NCI-H524 (cell line): ENCODE measurements around the gene PKD1L1.
"Not testable (repeated sequence)": the region's sequence is repeated elsewhere in the genome, so short reads cannot be mapped to it uniquely, and the experiment has no call there.

Experiments
- DNase-seq, 2 experiments: peaks; one replicate each; lab custom pipeline; 2025; lab: John Stamatoyannopoulos, UW

The PKD1L1 gene

GRCh38 chr7:47817917-47818316, 130.3 kb downstream of the PKD1L1 start:
- no peak for DNase-seq

GRCh38 chr7:47816647-47817046, 131.6 kb downstream of the PKD1L1 start:
- no peak for DNase-seq

GRCh38 chr7:47815867-47816266, 132.4 kb downstream of the PKD1L1 start:
- DNase-seq: no peak

- DNase-seq: no peak
Observed at GRCh38 chr7:47814905-47815613, 133.2 kb downstream of the PKD1L1 start.

- no peak for DNase-seq
Observed at GRCh38 chr7:47813620-47814260, 134.5 kb downstream of the PKD1L1 start.

- no peak for DNase-seq
Observed at GRCh38 chr7:47812429-47813136, 135.7 kb downstream of the PKD1L1 start.

GRCh38 chr7:47811632-47812380, 136.5 kb downstream of the PKD1L1 start:
- no peak for DNase-seq

GRCh38 chr7:47809387-47809786, 138.9 kb downstream of the PKD1L1 start:
- no peak for DNase-seq

GRCh38 chr7:47808321-47808720, 139.9 kb downstream of the PKD1L1 start:
- DNase-seq: no peak

- DNase-seq: no peak
Observed at GRCh38 chr7:47807756-47808155, 140.5 kb downstream of the PKD1L1 start.

GRCh38 chr7:47807126-47807525, 141.1 kb downstream of the PKD1L1 start:
- no peak for DNase-seq

GRCh38 chr7:47806701-47807103, 141.6 kb downstream of the PKD1L1 start:
- DNase-seq: no peak

- no peak for DNase-seq
Observed at GRCh38 chr7:47804767-47805545, 143.3 kb downstream of the PKD1L1 start.

- DNase-seq: no peak
Observed at GRCh38 chr7:47803846-47804245, 144.4 kb downstream of the PKD1L1 start.

- DNase-seq: no peak
Observed at GRCh38 chr7:47803025-47803424, 145.2 kb downstream of the PKD1L1 start.

GRCh38 chr7:47801423-47801822, 146.8 kb downstream of the PKD1L1 start:
- DNase-seq: no peak

GRCh38 chr7:47799524-47799923, 148.7 kb downstream of the PKD1L1 start:
- no peak for DNase-seq

- DNase-seq: no peak
Observed at GRCh38 chr7:47796347-47796746, 151.9 kb downstream of the PKD1L1 start.

GRCh38 chr7:47795631-47796030, 152.6 kb downstream of the PKD1L1 start:
- DNase-seq: no peak

GRCh38 chr7:47795126-47795525, 153.1 kb downstream of the PKD1L1 start:
- DNase-seq: not testable (repeated sequence)

- DNase-seq: no peak
Observed at GRCh38 chr7:47794016-47794415, 154.2 kb downstream of the PKD1L1 start.

- DNase-seq: not testable (repeated sequence)
Observed at GRCh38 chr7:47793186-47793585, 155.1 kb downstream of the PKD1L1 start.
